Astrocyte of the spinal cord (primary cell): ENCODE results near the gene CCDC86.

Experiments
- DNase-seq: peaks from one replicate; pipeline ENCODE4 v3.0.0; 2011; ENCODE audit warnings: low read depth, low spot score
- H3K4me3 ChIP-seq: 2 replicates; pipeline ENCODE4 v1.5.1; 2011; ENCODE audit warnings: low read depth, mild to moderate bottlenecking, low read length, moderate library complexity
- CTCF ChIP-seq: IDR thresholded peaks from 2 replicates; pipeline ENCODE4 v1.5.1; 2012; ENCODE audit warnings: low read depth, mild to moderate bottlenecking, low read length, inconsistent platforms
- in situ Hi-C: cut with HindIII; loops from 2 replicates; pipeline ENCODE4 v1.10.0; 2017; ENCODE audit warnings: low sequenced_read_pairs

Gene CCDC86

DNA sequence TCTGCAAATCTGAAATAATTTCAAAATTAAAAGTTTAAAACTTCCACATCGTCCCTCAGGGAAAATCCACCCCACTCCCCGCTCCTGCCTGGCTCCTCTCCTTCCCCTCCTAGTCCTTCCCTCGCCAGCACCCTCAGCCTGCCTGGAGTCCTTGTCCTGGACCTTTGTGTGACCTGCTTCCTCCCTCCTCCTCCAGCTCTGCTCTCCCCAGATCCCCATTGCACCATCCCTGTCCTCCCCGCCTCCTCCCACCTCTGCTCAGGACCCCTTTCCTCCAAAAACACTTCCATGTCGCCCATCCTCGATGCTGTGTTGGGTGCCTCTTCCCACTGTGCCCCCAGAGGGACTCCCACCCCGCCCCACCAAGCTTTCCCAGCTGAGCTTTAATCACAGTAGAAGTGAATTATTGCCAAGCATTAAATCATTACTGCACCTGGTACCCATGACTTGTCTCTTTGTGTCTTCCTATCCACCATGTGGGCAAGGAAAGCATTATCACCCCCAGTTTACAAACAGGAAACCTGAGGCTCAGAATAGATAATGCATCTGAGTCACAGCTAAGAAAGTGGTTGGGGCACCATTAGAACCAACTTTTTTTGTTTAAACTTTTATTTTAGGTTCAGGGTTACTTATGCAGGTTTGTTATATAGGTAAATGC, 23.1 kb downstream of the CCDC86 start:
- in situ Hi-C loops, result no loop called here
- TF ChIP-seq CTCF, result no peak
- no peak for DNase-seq
- H3K4me3 ChIP-seq, result no peak overlapping the region

DNA sequence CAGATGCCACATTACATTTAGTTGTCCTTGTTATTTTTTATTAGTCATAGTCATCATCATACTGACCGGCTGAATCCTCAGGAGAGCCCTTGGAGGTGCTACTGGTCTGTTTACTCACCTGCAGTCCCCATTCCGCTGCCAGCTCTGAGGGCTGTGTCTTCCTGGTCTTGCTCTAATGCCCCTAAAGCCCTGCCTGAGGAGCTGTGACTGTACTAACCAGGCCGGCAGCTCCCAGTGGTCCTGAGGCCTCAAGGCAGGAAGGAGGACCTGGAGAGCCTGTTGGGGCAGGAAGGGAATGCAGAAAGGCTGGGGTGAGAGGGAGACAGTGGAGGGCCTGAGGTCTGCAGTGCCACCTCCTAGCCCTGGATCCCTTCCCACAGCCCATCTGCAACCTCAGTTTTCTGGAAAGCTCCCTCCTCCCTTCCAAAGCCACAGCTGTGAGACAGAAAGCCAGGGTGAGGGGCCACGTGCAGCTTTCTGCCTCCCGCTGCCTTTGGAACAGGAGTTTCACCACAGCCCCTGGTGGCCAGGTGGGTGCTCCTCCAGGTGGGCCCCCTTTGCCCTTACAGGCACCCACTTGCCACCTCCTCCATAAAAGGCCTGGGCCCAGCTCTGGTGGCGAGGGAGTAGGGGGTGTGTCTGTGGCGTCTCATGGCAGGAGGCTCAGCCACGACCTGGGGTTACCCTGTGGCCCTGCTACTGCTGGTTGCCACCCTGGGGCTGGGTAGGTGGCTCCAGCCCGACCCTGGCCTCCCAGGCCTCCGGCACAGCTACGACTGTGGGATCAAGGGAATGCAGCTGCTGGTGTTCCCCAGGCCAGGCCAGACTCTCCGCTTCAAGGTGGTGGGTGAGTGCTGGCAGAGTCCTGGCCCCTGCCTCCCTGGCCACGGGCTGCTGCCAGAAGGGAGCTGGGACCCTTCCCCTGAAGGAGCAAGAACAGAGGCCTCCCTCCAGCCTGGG, 25.3 kb downstream of the CCDC86 start, which contains the start of gene ZP1:
Gene ZP1, plus strand, starts transcription at position 632 of the 960 bp plus-strand sequence. Its CDS starts 20 bp downstream, at position 652.
- no peak for DNase-seq
- in situ Hi-C loops, result no loop called here
- TF ChIP-seq CTCF, result no peak

DNA sequence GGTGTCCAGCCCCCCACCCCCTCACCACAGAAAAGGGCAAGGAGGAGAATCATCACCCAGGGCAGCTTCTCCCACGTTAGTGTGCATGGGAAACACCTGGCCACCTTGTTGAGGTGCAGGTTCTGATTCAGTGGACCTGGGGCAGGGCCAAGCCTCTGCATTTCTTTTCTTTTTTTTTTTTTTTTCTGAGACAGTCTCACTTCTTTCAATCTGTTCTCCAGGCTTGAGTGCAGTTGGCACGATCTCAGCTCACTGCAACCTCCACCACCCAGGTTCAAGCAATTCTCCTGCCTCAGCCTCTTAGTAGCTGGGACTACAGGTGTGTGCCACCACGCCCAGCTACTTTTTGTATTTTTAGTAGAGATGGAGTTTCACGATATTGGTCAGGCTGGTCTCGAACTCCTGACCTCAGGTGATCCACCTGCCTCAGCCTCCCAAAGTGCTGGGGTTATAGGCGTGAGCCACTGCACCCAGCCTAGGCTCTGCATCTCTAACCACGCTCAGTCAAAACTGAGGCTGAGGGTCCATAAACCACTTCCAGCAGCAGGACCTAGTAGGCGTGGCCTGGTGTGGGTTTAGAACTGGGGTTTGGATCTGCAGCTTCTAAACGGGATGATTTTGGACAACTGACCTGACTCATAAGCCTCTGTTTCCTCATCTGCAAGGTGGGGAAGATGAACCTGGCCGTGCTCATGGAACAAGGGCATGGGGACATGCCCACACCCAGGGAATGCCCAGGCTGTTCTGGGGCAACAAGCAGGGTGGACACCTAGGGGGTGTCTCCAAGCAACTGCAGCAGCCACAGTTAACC, 26.2 kb downstream of the CCDC86 start:
- no peak overlapping the region for H3K4me3 ChIP-seq
- TF ChIP-seq CTCF, result no peak
- DNase-seq, result no peak
- in situ Hi-C loops, result no loop called here

More for the DNA sequence above, 25.3 kb downstream of the CCDC86 start, which contains the start of gene ZP1:
- H3K4me3 ChIP-seq, result no peak within 1 kb of the TSS

DNA sequence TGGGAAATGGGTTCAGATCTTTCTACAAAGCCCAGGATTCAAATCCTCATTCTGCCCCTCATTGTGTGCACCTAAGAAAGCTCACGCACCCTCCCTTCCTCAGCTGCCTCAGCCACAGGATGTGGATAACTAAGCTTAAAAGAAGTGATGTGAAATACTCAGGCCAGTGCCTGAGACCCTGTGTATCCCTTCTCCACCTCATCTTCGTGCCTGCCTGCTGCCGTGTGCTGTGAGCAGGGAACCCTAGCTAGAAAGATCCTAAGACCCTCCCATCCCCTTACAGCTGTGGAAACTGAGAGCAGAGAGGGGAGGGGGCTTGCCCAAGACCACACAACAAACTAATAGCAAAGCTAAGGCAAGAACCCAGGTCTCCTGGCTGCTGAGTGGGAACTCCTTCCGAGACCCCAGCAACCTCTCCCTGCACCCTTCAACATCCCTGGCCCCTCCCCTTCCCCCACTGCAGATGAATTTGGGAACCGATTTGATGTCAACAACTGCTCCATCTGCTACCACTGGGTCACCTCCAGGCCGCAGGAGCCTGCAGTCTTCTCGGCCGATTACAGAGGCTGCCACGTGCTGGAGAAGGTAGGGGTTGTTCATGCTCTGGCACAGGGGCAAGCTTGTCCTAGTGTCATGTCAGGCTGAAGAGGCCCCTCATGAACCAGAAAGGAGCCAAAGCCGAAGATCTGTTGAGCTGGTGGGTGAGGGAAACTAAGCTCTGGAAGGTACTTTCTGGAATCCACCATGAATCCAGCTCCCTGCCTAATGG, 27.0 kb downstream of the CCDC86 start:
- in situ Hi-C loops, result no loop called here
- TF ChIP-seq CTCF, result no peak
- no peak overlapping the region for H3K4me3 ChIP-seq
- no peak for DNase-seq

DNA sequence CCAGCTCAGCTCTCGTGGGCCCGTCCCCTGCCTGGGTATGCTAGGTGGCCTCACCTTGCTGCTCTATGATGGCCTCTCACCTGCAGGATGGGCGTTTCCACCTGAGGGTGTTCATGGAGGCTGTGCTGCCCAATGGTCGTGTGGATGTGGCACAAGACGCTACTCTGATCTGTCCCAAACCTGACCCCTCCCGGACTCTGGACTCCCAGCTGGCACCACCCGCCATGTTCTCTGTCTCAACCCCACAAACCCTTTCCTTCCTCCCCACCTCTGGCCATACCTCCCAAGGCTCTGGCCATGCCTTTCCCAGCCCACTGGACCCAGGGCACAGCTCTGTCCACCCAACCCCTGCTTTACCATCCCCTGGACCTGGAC, 27.5 kb downstream of the CCDC86 start:
- in situ Hi-C loops, result no loop called here
- TF ChIP-seq CTCF, result no peak
- DNase-seq, result no peak
- H3K4me3 ChIP-seq, result no peak overlapping the region
